SK-N-DZ (cell line): ENCODE measurements around the gene RAP1GAP.
"Not testable (repeated sequence)": the region's sequence is repeated elsewhere in the genome, so short reads cannot be mapped to it uniquely, and the experiment has no call there.

Experiments
- DNase-seq: peaks from one replicate; pipeline ENCODE4 v3.0.0-alpha.2; 2015; ENCODE audit warnings: low spot score

The RAP1GAP gene

DNA sequence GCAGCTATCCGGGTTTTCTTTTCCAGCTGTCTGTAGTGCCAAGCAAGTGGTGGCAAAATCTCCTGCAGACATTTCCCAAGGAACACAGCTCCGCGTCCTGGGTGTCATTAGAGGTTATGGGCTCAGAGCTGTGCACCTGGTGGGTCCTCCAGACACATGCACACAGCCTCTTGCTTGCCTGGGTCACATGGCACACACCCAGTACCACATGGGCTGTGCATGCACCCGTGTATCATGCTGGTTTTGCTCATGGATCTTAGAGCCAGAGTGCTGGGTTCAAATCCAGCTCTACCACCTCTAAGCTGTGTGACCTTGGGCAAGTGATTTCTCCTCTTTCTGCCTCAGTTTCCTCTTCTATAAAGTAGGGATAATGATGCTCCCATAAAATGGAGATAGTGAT lies 98.3 kb downstream of the RAP1GAP start:
- DNase-seq = no peak

DNA sequence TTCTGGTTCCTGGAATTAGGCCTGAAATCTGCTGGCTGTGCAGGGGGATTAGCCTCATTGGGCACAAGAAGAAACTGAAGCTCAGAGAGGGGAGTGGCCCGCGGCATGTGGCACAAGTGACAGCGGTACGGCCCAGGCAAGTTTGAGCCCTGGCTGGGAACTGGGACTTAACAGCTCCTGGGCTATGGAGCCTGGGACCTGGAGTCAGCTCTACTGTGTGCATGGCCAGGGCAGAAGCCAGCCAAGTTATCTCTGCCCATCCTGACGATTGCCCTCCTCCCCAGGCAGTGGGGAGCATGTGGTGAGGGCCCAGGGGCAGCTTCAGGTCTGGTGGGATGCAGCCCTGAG lies 98.7 kb downstream of the RAP1GAP start:
- no peak for DNase-seq

DNA sequence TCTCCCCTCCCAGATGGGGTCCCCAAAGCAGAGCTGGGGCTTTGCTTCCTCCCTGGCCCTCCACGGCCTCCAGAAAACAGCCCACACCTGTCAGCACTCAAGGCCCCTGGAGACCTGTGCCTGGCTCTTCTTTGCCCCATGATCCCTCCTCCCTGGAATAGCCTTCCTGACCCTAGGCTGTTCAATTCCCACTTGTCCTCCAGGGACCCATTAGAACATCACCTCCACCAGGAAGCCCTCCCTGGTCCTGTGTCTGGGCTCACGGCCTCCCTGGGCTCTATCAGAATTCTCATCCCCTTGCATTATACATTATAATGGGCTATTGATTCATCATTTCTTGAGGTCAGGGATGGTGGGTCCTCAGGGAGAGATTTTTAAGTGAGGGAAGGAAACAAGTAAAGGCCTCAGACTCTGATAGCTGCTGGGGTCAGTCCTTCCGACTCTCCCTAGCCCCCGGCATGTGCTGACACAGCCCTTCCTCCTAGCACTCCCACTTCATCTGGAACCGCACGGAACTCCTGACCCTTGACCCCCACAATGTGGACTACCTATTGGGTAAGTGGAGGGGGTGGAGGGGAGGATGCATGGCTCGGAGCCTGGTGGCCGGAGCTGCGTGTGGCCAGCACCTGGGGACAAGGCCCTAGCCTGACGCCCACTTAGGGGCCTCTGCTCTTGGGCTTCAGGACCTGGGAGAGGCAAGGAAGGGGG lies 99.2 kb downstream of the RAP1GAP start:
- DNase-seq = no peak

DNA sequence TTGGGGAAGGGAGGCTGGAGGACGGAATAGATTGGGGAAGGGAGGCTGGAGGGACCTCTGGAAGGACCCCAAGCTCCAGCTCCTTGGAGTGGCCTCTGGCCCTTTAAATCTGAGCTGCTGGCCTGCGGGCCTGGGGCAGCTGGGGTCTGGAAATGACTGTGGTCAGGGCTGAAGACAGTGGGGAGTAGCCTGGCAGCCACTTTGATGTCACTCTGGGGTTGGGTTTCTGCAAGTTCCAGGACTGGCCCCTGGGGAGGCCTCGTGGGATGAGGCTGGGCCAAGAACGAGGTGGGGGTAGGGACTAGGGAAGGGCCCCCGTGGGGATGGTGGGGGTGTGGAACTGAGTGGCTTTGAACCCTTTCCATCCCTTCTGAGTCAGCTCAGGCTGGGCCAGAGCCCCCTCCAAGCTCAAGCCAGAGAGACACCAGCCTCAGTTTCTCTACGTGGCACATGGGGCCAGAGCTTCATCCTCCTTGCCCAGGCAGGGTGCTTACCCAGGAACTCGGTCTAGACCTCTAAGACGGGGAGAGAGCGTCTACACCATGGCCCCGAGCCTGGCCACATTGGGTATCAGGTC lies 100.3 kb downstream of the RAP1GAP start:
- DNase-seq = no peak

DNA sequence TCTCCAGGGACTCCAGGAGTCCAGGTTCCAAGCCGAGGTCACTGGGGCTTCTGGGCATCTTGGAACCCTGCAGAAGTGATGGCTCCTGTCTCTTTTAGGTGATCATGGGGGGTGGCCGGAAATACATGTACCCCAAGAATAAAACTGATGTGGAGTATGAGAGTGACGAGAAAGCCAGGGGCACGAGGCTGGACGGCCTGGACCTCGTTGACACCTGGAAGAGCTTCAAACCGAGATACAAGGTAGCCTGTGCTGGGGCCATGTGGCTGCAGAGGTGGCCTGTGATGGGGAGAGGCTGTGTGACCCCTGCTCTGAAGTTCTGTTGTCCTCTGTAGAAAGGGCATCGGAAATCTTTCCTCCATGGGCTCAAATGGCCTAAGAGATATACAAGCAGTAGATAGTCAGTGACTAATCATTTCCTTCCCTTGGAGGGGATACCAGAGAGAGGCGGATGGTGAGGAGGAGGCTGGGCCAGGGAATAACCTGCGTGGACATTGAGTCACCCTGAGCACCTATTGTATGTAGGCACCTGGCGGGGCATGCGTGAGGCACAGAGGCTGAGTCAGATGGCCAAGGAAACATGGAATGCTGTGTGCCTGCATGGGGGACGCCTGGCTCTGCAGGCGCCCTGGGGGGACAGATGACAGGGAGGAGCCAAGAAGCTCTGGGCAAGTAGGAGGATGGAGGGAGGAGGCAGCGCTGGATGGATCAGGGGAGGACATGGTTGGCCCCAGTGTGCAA lies 101.0 kb downstream of the RAP1GAP start:
- DNase-seq = no peak

DNA sequence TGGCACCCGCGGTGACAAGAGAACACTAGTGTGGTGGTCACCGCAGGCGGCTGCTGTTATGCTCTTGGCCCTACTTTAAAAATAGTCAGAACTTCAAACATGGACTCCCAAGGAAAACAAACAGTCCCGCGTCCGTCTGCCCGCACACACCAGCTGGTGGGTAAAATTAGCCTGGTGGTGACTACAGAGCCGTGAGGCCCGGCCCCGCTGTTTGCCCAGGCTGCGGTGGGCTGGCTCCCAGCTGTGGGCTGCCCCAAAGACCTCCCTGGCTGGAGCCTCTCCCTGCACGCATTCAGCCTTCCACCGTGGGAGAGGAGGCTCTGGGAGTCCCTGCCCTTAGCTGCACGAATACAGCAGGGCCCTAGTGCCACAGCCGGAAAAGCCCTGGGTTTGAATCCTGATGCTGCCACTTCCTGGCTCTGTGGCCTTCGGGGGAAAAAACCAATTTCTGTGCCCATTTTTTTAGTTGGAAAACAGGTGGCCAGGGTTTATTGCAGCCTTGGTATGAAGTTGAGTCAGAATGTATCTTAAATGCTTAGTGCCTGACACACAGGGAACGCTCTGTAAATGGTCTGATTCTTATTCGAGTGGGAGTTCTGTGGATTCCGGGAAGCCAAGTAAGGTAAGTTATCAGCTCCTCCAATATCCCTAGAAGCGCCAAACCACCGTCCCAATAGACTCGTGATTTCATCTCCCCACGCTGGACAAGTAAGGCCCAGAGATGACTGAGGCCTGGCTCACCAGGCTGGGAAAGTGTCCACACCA lies 101.7 kb downstream of the RAP1GAP start:
- no peak for DNase-seq

DNA sequence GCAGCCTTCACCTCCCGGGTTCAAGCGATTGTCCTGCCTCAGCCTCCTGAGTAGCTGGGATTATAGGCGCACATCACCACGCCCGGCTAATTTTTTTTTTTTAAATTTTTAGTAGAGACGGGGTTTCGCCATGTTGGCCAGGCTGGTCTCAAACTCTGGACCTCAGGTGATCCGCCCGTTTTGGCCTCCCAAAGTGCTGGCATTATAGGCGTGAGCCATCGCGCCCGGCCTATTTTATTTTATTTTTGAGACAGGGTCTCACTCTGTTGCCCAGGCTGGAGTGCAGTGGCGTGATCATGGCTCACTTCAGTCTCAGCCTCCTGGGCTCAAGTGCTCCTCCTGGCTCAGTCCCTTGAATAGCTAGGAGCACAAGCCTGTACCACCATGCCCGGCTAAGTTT lies 102.8 kb downstream of the RAP1GAP start:
- DNase-seq = not testable (repeated sequence)

DNA sequence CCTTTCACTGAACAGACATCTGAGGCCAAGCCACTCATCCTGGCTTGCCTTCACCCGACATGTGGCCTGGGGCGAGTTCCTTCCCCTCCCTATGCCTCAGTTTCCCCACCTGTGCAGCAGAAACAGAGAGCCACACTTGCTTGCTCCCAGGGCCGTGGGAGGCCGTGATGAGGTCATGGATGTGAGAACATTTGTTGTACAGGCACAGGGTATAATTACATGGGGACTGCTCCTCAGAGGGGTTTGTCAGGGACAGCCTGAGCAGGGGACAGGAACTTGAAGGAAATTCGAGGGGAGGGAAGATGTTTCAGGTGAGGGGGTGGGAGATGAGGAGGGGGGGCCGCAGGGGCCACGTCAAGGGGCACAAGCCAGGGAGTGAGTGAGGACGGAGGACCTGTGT lies 103.9 kb downstream of the RAP1GAP start:
- DNase-seq = no peak

DNA sequence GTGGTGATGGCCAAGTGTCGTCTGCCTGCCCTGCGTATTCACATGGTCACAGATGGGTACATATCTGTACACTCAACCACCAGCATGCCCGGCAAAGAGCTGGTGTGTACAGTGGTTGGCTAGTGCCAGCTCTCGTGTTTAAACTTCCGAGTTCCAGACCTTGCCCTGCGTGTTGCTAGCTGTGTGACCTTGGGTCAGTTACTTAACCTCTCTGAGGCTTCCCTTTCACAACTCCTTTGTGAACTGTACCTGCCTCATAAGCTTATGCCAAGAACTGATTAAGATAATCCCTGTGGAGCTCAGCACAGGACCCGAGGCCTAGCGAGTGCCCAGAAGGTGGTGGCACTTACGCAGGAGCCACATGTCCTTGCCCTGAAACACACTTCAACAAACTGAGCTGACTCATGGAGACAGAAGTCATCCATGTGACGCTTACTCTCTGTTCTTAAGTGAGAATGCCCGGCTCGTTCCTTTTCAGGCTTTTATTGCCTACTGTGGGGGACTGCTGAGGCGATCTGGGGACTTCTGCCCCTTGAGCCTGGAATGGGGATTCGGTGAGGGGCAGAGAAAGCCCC lies 104.5 kb downstream of the RAP1GAP start:
- no peak for DNase-seq

DNA sequence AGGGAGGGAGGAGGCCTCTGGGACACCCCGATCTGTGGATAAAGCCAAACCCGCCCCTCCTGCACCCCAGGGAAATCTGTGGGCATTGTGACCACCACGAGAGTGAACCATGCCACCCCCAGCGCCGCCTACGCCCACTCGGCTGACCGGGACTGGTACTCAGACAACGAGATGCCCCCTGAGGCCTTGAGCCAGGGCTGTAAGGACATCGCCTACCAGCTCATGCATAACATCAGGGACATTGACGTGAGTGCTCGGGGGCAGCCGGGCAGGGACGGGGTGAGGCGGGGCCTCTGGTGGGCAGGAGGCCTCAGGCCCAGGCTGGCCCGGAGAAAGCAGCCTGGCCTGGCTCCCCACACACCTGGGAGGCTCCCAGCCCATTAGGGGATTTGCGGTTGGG lies 105.2 kb downstream of the RAP1GAP start:
- DNase-seq = no peak

DNA sequence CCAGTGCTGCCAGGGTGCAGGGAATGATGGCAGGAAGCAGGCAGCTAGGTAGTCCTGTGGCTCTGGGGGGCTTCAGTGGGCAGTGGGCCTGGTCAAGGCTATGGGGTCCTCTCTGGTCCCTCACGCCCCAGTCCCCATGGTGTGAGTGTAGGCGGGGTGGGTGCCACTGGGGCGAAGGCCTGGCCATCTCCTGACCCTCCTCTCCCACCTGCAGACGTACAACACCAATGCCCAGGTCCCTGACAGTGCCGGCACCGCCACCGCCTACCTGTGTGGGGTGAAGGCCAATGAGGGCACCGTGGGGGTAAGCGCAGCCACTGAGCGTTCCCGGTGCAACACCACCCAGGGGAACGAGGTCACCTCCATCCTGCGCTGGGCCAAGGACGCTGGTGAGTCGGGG lies 106.3 kb downstream of the RAP1GAP start:
- DNase-seq = no peak

DNA sequence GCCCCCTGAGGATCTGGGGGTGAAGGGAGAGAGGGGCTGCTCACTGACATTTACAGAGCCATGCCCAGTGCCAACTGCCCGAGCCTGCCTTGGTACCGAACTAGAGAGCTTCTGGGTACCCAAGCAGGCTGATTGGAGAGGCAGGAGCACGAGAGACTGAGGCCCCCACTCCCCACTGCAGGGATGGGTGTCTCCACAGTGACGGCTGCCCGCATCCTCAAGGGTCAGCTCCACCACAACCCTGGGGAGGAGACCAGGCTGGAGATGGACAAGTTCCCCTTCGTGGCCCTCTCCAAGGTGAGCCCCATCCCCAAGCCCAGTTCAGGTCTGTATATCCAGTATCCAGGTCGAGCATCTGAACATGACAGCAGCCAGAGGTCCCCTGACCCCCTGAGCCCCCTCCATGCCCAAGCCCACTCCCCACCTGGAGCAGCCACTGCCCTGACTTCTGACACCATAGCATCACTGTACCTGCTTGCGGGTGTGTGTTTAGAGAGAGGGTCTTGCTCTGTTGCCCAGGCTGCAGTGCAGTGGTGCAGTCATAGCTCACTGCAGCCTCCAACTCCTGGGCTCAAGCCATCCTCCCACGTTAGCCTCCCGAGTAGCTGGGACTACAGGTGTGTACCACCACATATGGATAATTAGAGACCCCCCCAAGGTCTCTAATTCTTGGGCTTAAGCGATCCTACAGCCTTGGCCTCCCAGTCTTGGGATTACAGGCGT lies 108.1 kb downstream of the RAP1GAP start:
- DNase-seq = no peak

DNA sequence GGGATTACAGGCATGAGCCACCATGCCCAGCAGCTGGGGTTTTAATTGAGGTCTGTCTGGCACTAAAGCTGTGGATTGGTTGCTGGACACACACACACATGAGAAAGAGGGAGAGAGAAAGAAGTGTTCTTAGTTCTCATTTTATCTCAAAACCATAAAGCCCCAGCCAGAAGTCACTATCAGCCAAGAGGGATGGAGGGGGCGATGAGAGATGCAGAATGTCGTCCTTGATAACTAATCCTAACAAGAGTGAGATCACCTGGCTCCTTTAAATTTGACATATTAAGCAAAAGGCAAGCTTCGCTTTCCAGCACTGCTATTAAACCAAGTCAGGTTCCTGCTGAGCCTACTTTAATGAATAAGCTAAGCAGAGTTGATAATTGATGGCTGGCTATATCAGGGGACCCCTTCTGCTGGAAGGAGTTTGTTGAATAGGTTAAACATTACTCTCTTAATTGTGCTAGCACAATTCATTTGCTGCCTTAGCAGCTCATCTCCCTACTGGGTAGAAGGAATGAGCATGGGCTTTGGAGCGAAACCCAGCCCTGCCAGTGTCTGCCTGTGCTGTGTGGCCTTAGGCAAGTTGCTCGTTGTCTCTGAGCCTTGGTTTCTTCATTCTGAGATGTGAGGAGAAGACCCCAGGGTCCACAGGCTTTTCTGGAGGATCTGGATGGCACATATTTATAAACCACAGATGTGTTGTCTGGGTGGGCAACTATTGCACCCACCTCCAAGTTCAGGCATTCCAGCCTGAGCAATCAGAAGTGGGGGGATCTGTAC lies 109.2 kb downstream of the RAP1GAP start:
- DNase-seq = no peak

DNA sequence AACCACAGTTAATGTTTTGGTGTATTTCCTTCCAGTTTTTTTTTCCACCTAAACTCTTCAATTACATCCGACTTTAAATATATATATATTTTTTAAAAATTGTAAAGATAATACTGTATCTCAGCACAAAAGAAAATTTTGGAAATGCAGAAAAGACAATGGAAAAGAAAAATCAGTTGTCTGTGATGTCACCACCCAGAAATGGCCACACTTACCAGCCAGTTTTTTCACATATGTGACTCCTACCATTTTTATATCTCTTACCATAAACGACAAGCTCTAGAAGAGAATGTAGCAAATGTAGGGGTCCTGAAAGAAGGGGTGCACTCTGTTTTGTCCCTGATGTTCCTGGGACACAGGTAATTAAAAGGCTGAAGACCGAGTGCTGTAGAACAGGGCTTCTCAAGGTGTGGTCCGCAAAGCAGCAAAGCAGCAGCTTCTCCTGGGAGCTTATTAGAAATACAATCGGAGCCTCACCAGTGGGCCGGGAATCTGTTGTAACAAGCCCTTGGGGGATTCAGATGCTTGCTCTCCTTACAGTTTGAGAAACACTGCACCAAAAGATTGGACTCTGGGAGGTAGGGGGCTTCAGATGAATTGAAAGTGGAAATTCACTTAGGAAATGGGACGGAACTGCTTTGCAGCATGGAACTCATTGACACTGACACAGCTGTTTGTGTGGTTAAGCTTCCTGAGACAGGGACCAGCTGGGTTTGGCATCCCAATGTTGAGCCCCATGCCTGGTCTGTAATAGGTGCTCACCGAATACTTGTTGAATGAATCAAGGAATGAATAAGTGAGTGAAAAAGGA lies 115.8 kb downstream of the RAP1GAP start:
- no peak for DNase-seq

DNA sequence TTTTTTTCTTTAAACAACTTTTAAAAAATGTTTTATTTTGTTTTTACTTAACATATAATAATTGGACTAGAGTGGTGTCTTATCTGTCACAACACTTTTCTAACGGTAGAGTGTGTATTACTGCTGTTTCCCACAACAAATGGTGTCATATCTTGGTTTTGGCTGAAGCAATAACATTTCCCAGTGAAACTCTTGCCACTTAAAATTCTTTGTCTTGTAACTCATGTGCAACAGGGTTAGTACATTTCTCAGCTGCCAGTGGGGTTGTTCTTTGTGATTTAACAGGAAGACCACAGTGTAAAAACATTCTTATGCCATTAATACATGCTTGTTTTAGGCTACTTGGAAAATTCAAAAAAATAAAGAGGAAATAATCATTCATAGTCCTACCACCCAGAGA lies 116.4 kb downstream of the RAP1GAP start:
- no peak for DNase-seq

DNA sequence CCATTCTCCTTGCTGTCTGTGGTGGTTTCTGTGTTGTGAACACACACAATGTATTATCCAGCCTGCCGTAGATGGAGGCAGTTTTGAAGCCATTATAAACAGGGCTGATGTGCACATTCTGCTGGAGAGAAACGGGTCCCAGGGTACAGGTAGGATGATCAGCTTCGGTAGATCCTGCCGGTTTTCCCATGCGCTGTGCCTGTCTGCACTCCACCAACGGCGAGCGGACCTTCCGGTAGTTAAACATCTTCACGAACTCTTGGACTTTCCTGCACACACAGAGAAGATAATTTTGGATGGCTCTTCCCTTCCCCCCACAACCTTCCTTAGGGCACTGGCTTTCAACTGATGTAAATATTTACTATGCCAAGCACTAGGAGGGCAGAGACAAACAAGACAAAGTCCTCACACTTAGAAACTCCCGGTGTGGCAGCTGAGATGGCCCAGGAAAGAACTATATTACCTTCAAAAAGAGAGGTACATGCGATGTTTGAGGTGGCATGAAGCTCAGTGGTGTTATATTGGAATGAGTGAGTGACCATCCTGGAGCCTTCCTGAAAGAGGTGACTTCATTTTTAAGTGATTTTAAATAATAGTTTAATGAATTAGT lies 118.2 kb downstream of the RAP1GAP start:
- no peak for DNase-seq

DNA sequence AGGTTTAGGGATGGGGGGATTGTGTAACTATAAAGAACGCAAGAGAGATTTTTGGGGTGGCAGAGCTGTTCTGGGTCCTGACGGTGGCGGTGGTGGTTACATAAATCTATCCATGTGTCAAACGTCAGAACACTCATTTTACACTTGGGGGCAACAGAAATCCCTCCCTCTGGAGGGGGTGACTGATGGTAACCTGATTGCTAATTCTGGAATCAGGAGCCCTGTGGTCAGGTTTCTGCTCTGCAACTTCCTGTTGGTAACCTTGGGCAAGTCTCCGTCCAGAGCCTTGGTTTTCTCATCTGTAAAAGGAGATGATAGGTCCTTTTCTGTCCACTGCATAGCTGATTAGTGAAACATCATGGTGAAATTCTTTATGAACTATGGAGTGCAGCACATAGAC lies 119.1 kb downstream of the RAP1GAP start:
- no peak for DNase-seq

DNA sequence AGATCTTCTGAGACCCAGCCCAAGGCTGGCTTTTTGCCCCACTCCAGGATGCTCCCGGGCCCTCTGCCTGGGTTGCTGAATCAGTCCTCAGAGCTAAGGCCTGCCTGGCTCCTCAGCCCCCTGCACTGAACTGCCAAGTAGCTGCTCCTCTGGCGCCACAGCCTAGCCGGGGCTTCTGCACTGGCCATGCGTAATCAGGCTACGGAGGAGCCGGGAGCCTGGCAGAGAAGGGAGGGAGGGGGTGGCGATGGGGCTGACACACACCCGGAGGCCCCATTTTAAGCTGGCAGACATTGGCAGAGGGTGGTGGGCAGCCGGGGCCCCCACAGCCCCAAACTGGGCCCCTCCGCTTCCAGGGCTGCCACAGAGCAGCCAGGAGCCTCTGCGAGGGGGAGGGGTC lies 121.3 kb downstream of the RAP1GAP start:
- no peak for DNase-seq
